Gastrocnemius medialis (tissue), 4 donors: ENCODE measurements around the gene APLN. TPM values are rescaled to one million over a fixed set of nuclear protein-coding genes. Genes with fewer than 3 reads are reported as not detected.

ENCODE experiments used
- ATAC-seq, 2 donors: fragments of 150-250 bp; one replicate each; pipeline ENCODE4 v1.9.1; 2016
- DNase-seq, 2 donors: peaks; one replicate each; pipeline ENCODE4 v3.0.0-alpha.2; 2019
- H3K27ac ChIP-seq, 4 donors: fragments of 200-600 bp; sonication (generic); 1 replicate in 1 of 4; 2 replicates in 3 of 4; pipeline ENCODE4 v1.5.1; 2016 to 2018; ENCODE audit warnings: mild to moderate bottlenecking in 2 of 4, moderate library complexity in 1 of 4
- H3K27me3 ChIP-seq, 3 donors: fragments of 200-600 bp; sonication (generic) in 2 of 3; 1 replicate in 1 of 3; 2 replicates in 2 of 3; pipeline versions ENCODE4 v1.5.1 to v1.6.0; 2016 to 2019; ENCODE audit warnings: mild to moderate bottlenecking in 1 of 3, moderate library complexity in 1 of 3
- H3K36me3 ChIP-seq, 2 donors: fragments of 200-600 bp; sonication (generic) in 1 of 2; one replicate each; pipeline ENCODE4 v1.5.1; 2017 to 2018
- H3K4me1 ChIP-seq, 2 donors: fragments of 200-600 bp; sonication (generic) in 1 of 2; one replicate each; pipeline ENCODE4 v1.5.1; 2016 to 2017; ENCODE audit warnings: mild to moderate bottlenecking in 2 of 2
- H3K4me3 ChIP-seq, 4 donors: fragments of 200-600 bp; sonication (generic) in 3 of 4; 1 replicate in 1 of 4; 2 replicates in 3 of 4; pipeline ENCODE4 v1.5.1; 2016 to 2019; ENCODE audit warnings: mild to moderate bottlenecking in 2 of 4
- H3K9me3 ChIP-seq, 3 donors: fragments of 200-600 bp; sonication (generic) in 2 of 3; 1 replicate in 1 of 3; 2 replicates in 2 of 3; pipeline ENCODE4 v1.5.1; 2016 to 2019
- CTCF ChIP-seq, 5 experiments: fragments of 450-650 bp in 3 of 5; fragments of 200-600 bp in 2 of 5; sonication (generic) in 2 of 5; IDR thresholded peaks in 4 of 5; conservative IDR thresholded peaks in 1 of 5; 1 replicate in 4 of 5; 2 replicates in 1 of 5; pipeline ENCODE4 v1.5.1; 2016 to 2019; ENCODE audit warnings: antibody characterized with exemption in 5 of 5, mild to moderate bottlenecking in 3 of 5, moderate library complexity in 3 of 5
- POLR2A ChIP-seq, 2 donors: fragments of 450-650 bp; IDR thresholded peaks; one replicate each; pipeline ENCODE4 v1.6.1; 2017; ENCODE audit warnings: antibody characterized with exemption in 2 of 2, mild to moderate bottlenecking in 2 of 2, moderate library complexity in 2 of 2
- in situ Hi-C, 4 donors: fragments of 200-750 bp; cut with MboI; loops; one replicate each; pipeline versions ENCODE4 v1.15.0 to v1.8.0; 2017; ENCODE audit warnings: low sequenced_read_pairs in 4 of 4
- intact Hi-C: fragments of 100-400 bp; cut with DNase I; formaldehyde crosslinking; loops from one replicate; pipeline ENCODE4 v1.15.1; 2023; ENCODE audit warnings: low total_unique reads
- total RNA-seq, 4 donors: library from RNA; depleted of rRNA; stranded (reverse); fragments of >200 nt; gene quantifications; one replicate each; pipeline versions ENCODE4 v1.1.0 to v1.2.3, GENCODE V29; 2016

APLN gene
- total RNA-seq, 4 donors from 2014 or later = not detected

GRCh38 chrX:129695535-129695934, 40.8 kb upstream of the APLN start:
- Histone ChIP-seq H3K9me3 (no peaks in the 10 kb centered on the region), H3K27me3 (no peaks in the 10 kb centered on the region), H3K4me1 (no peaks in the 10 kb centered on the region), H3K27ac (no peak overlapping the region), H3K4me3 (no peak overlapping the region), H3K36me3 (no peaks in the 10 kb centered on the region)
- ATAC-seq (no peak), DNase-seq (no peak)
- intact Hi-C loops (no loop called here), in situ Hi-C loops (no loop called here)
- no peak for TF ChIP-seq POLR2A (IDR thresholded peaks at IDR 0.05)
- TF ChIP-seq CTCF (IDR thresholded peaks at IDR 0.05 in 4 of 5, conservative IDR thresholded peaks at IDR 0.05 in 1 of 5) = no peak

- Histone ChIP-seq H3K27me3 (no peaks in the 10 kb centered on the region), H3K4me1 (peaks cover 0 to 5% of the 10 kb centered on the region in 2 donors), H3K36me3 (no peaks in the 10 kb centered on the region), H3K9me3 (no peaks in the 10 kb centered on the region), H3K4me3 (no peak overlapping the region), H3K27ac (no peak overlapping the region)
- ATAC-seq (no peak), DNase-seq (no peak)
- intact Hi-C loops (no loop called here), in situ Hi-C loops (no loop called here)
- TF ChIP-seq CTCF (IDR thresholded peaks at IDR 0.05 in 4 of 5, conservative IDR thresholded peaks at IDR 0.05 in 1 of 5) = no peak
- TF ChIP-seq POLR2A (IDR thresholded peaks at IDR 0.05) = no peak
These were observed 40.0 kb upstream of the APLN start for GRCh38 chrX:129694805-129695204.

GRCh38 chrX:129693354-129693753, 38.6 kb upstream of the APLN start:
- DNase-seq (no peak), ATAC-seq (no peak)
- Histone ChIP-seq H3K27me3 (no peaks in the 10 kb centered on the region), H3K27ac (no peak overlapping the region), H3K4me1 (peaks cover 0 to 5% of the 10 kb centered on the region in 2 donors), H3K9me3 (no peaks in the 10 kb centered on the region), H3K36me3 (no peaks in the 10 kb centered on the region), H3K4me3 (no peak overlapping the region)
- no peak for TF ChIP-seq POLR2A (IDR thresholded peaks at IDR 0.05)
- no peak for TF ChIP-seq CTCF (IDR thresholded peaks at IDR 0.05 in 4 of 5, conservative IDR thresholded peaks at IDR 0.05 in 1 of 5)
- intact Hi-C loops = no loop called here
- in situ Hi-C loops = no loop called here

- H3K36me3 ChIP-seq = no peaks in the 10 kb centered on the region
- peaks cover 0 to 5% of the 10 kb centered on the region in 2 donors for H3K4me1 ChIP-seq
- H3K27me3 ChIP-seq = no peaks in the 10 kb centered on the region
- ATAC-seq = peak; percentile 39 to 47
- H3K9me3 ChIP-seq = no peaks in the 10 kb centered on the region
- in situ Hi-C loops = no loop called here
- H3K4me3 ChIP-seq = no peak overlapping the region
- no peak overlapping the region for H3K27ac ChIP-seq
- DNase-seq = peak in 1 of 2 donors; percentile 14
- intact Hi-C loops = no loop called here
- TF ChIP-seq CTCF (IDR thresholded peaks at IDR 0.05 in 4 of 5, conservative IDR thresholded peaks at IDR 0.05 in 1 of 5) (no peak), POLR2A (IDR thresholded peaks at IDR 0.05) (no peak)
These were observed 35.7 kb upstream of the APLN start for GRCh38 chrX:129690435-129690834.

- in situ Hi-C loops = no loop called here
- H3K27ac ChIP-seq = no peak overlapping the region
These were observed 35.0 kb upstream of the APLN start for GRCh38 chrX:129689796-129690195.

More at GRCh38 chrX:129689796-129690195, 35.0 kb upstream of the APLN start:
- intact Hi-C loops = no loop called here
- no peak for ATAC-seq
- no peaks in the 10 kb centered on the region for H3K27me3 ChIP-seq
- H3K9me3 ChIP-seq = no peaks in the 10 kb centered on the region
- H3K4me1 ChIP-seq = peaks cover 0 to 5% of the 10 kb centered on the region in 2 donors
- no peaks in the 10 kb centered on the region for H3K36me3 ChIP-seq
- no peak for TF ChIP-seq POLR2A (IDR thresholded peaks at IDR 0.05)
- no peak for TF ChIP-seq CTCF (IDR thresholded peaks at IDR 0.05 in 4 of 5, conservative IDR thresholded peaks at IDR 0.05 in 1 of 5)
- H3K4me3 ChIP-seq = no peak overlapping the region
- DNase-seq = no peak
